ENCODE data around the gene BTBD6.

GRCh38 chr14:105299654-105300541 lies 51.6 kb downstream of the BTBD6 start:
- TF ChIP-seq ATF2 (CRISPR knock-in tag; IDR thresholded peaks at IDR 0.05; ENCODE audit: borderline replicate concordance, low read depth), result no peak
- no peak for TF ChIP-seq ZNF138 (CRISPR knock-in tag; conservative IDR thresholded peaks at IDR 0.05)
- no peak for TF ChIP-seq ATF1 (CRISPR knock-in tag; IDR thresholded peaks at IDR 0.05)
- TF ChIP-seq ESRRA (CRISPR knock-in tag; IDR thresholded peaks at IDR 0.05; ENCODE audit: borderline replicate concordance), result no peak
- TF ChIP-seq CTCF (IDR thresholded peaks at IDR 0.05), result no peak
- no peak for TF ChIP-seq NR1H2 (CRISPR knock-in tag; IDR thresholded peaks at IDR 0.05)
- TF ChIP-seq TCF7 (CRISPR knock-in tag; IDR thresholded peaks at IDR 0.05; ENCODE audit: low read depth), result no peak
- TF ChIP-seq NFE2L1 (CRISPR knock-in tag; IDR thresholded peaks at IDR 0.05), result no peak
- no peak; the same call in 1 of the 2 replicates for TF ChIP-seq MAX (CRISPR knock-in tag; IDR thresholded peaks at IDR 0.05)
- TF ChIP-seq TEAD1 (CRISPR knock-in tag; IDR thresholded peaks at IDR 0.05), result no peak
